A673 (cell line): ENCODE data around the gene ADRM1.

Source experiments
- EZH2 ChIP-seq: fragments of 200-600 bp; sonication (generic); IDR thresholded peaks from 2 replicates; pipeline ENCODE4 v1.6.1; 2017; ENCODE audit warnings: borderline replicate concordance, low read depth, mild to moderate bottlenecking, mixed read lengths, antibody characterized with exemption, low read length; ENCODE audit not compliant: poor library complexity, severe bottlenecking
- TF ChIP-seq, protein P1 (sequence below): fragments of 300-800, 200-600 bp; sonication (generic); conservative IDR thresholded peaks from 2 replicates; pipeline ENCODE4 v1.5.1; 2017; ENCODE audit warnings: low read depth, mild to moderate bottlenecking, antibody characterized with exemption, low read length, moderate library complexity, mixed read lengths

DNA sequence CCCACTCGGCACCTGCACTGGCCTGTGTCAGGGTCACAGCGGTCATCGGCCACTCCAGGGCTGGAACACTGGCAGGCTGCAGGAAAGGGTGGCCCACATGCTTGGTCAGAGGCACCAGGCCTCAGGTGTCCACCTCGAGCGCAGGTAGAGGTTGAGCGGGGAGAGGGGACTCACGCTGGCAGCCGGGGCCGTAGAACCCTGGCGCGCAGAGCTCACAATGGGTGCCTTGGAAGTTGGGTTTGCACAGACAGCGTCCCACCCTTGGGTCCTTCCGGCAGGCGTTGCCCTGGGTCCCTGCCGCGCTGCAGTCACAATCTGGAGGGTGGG lies 35.5 kb downstream of the ADRM1 start:
- TF ChIP-seq, protein P1, sequence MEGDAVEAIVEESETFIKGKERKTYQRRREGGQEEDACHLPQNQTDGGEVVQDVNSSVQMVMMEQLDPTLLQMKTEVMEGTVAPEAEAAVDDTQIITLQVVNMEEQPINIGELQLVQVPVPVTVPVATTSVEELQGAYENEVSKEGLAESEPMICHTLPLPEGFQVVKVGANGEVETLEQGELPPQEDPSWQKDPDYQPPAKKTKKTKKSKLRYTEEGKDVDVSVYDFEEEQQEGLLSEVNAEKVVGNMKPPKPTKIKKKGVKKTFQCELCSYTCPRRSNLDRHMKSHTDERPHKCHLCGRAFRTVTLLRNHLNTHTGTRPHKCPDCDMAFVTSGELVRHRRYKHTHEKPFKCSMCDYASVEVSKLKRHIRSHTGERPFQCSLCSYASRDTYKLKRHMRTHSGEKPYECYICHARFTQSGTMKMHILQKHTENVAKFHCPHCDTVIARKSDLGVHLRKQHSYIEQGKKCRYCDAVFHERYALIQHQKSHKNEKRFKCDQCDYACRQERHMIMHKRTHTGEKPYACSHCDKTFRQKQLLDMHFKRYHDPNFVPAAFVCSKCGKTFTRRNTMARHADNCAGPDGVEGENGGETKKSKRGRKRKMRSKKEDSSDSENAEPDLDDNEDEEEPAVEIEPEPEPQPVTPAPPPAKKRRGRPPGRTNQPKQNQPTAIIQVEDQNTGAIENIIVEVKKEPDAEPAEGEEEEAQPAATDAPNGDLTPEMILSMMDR, result no peak
- no peak for TF ChIP-seq EZH2
